ENCODE measurements around the gene FARSA.
A peak's percentile ranks its signal among the peaks of the same experiment; 100 is the strongest.
"Not testable (repeated sequence)": the region's sequence is repeated elsewhere in the genome, so short reads cannot be mapped to it uniquely, and the experiment has no call there.

FARSA gene

GRCh38 chr19:12937927-12938778 lies 4.6 kb upstream of the FARSA start, which contains the start of gene CALR:
Gene CALR, plus strand, starts transcription at chr19:12938609. Its CDS starts 71 bp downstream, at chr19:12938680.
- peak; percentile 100 for DNase-seq (ENCODE audit: low spot score)

GRCh38 chr19:12937093-12937926 lies 3.8 kb upstream of the FARSA start:
- peak; percentile 40 for DNase-seq (ENCODE audit: low spot score)

- DNase-seq (ENCODE audit: low spot score) = no peak
These were observed 3.1 kb upstream of the FARSA start for GRCh38 chr19:12936582-12936981.

- DNase-seq (ENCODE audit: low spot score) = no peak
These were observed 1.6 kb upstream of the FARSA start for GRCh38 chr19:12935071-12935470.

- DNase-seq (ENCODE audit: low spot score) = no peak
These were observed 872 bp downstream of the FARSA start for GRCh38 chr19:12932392-12933286.

GRCh38 chr19:12930002-12930645 lies 3.4 kb downstream of the FARSA start:
- DNase-seq (ENCODE audit: low spot score) = no peak

GRCh38 chr19:12924621-12925310 lies 8.7 kb downstream of the FARSA start:
- no peak for DNase-seq (ENCODE audit: low spot score)

- no peak for DNase-seq (ENCODE audit: low spot score)
These were observed 10.6 kb downstream of the FARSA start for GRCh38 chr19:12922959-12923358.

- DNase-seq (ENCODE audit: low spot score) = no peak
These were observed 12.5 kb downstream of the FARSA start for GRCh38 chr19:12921047-12921446.

GRCh38 chr19:12918253-12918652 lies 15.3 kb downstream of the FARSA start:
- no peak for DNase-seq (ENCODE audit: low spot score)

- not testable (repeated sequence) for DNase-seq (ENCODE audit: low spot score)
These were observed 17.7 kb downstream of the FARSA start for GRCh38 chr19:12915860-12916259.

GRCh38 chr19:12913851-12914690 lies 19.4 kb downstream of the FARSA start:
- peak; percentile 45 for DNase-seq (ENCODE audit: low spot score)

- peak; percentile 84 for DNase-seq (ENCODE audit: low spot score)
These were observed 20.4 kb downstream of the FARSA start for GRCh38 chr19:12913011-12913561.

- no peak for DNase-seq (ENCODE audit: low spot score)
These were observed 20.9 kb downstream of the FARSA start for GRCh38 chr19:12912571-12912970.

GRCh38 chr19:12907166-12907565 lies 26.3 kb downstream of the FARSA start:
- DNase-seq (ENCODE audit: low spot score) = no peak

GRCh38 chr19:12899891-12900518 lies 33.5 kb downstream of the FARSA start:
- DNase-seq (ENCODE audit: low spot score) = no peak

GRCh38 chr19:12896460-12896859 lies 37.1 kb downstream of the FARSA start:
- DNase-seq (ENCODE audit: low spot score) = no peak

- no peak for DNase-seq (ENCODE audit: low spot score)
These were observed 39.9 kb downstream of the FARSA start for GRCh38 chr19:12893582-12893981.

GRCh38 chr19:12891553-12892021 lies 41.9 kb downstream of the FARSA start:
- no peak for DNase-seq (ENCODE audit: low spot score)

Data from globus pallidus (tissue), 1 donor.